22Rv1 (cell line): ENCODE measurements around the gene RBM42.
"Not testable (repeated sequence)": the region's sequence is repeated elsewhere in the genome, so short reads cannot be mapped to it uniquely, and the experiment has no call there.

Experiments
- CTCF ChIP-seq: fragments of 450-650 bp; IDR thresholded peaks from 2 replicates; pipeline ENCODE4 v1.5.1; 2017; ENCODE audit warnings: mild to moderate bottlenecking
- ZFX ChIP-seq: fragments of 450-650 bp; IDR thresholded peaks from 2 replicates; pipeline ENCODE4 v1.6.1; 2017; ENCODE audit warnings: antibody characterized with exemption, borderline replicate concordance

- TF ChIP-seq CTCF, ZFX: not testable (repeated sequence)
Observed at GRCh38 chr19:35604436-35604835, 24.4 kb upstream of the RBM42 start.
